IgD-negative memory B cell (primary cell): ENCODE data around the gene GOLGA1. TPM values are rescaled to one million over a fixed set of nuclear protein-coding genes. Genes with fewer than 3 reads are reported as not detected.
A peak's percentile ranks its signal among the peaks of the same experiment; 100 is the strongest.

Experiments
- H3K27ac Mint-ChIP-seq, 3 donors: one replicate each; pipeline ENCODE4 v1.8.0; 2020 to 2022; ENCODE audit warnings: mild to moderate bottlenecking in 3 of 3, mixed read lengths in 3 of 3, moderate library complexity in 1 of 3
- H3K27me3 Mint-ChIP-seq: one replicate; pipeline ENCODE4 v1.8.0; 2021; ENCODE audit warnings: mixed read lengths
- H3K36me3 Mint-ChIP-seq: one replicate; pipeline ENCODE4 v1.8.0; 2020; ENCODE audit warnings: mild to moderate bottlenecking, mixed read lengths
- H3K4me1 Mint-ChIP-seq, 3 donors: one replicate each; pipeline ENCODE4 v1.8.0; 2020 to 2022; ENCODE audit warnings: mixed read lengths in 3 of 3, mild to moderate bottlenecking in 1 of 3
- H3K4me3 Mint-ChIP-seq, 4 donors: one replicate each; pipeline ENCODE4 v1.8.0; 2020 to 2022; ENCODE audit warnings: mild to moderate bottlenecking in 4 of 4, mixed read lengths in 4 of 4, moderate library complexity in 3 of 4
- H3K9me3 Mint-ChIP-seq, 3 donors: one replicate each; pipeline ENCODE4 v1.8.0; 2020 to 2021; ENCODE audit warnings: mixed read lengths in 3 of 3, mild to moderate bottlenecking in 1 of 3
- polyA plus RNA-seq: library from polyadenylated mRNA; unstranded; fragments of 300-500 nt; fragmentation: Illumina TruSeq; gene quantifications from one replicate; pipeline ENCODE4 v1.2.3, GENCODE V29; 2021

GOLGA1 gene
- polyA plus RNA-seq, 1 donor from 2014 or later: 10.3 TPM

DNA sequence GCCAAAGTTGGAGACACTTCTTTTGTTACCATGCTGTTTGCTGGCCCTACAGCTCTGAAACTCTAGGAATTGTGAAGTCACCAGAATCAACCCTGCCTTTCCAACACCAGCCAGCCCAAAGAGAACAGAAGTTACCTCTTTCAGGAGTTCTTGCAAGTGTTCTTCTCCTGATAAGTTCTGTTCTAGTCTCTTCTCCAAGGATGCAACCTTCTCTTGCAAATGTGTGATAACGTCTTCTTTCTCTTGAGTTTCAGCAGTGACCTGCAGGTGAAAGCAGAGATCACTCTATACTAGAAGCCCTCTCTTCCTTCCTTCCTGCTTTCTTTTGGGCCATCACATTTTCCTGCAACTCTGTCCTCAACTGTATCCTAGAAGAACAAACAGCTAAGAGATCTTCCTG, 29.1 kb downstream of the GOLGA1 start:
- Mint-ChIP-seq H3K4me3 (no peak overlapping the region), H3K4me1 (peaks cover 0 to 5% (median 0%) of the 10 kb centered on the region in 3 donors), H3K27ac (peak overlapping the region in 1 of 3 donors; percentile 54), H3K36me3 (peaks cover 15% of the 10 kb centered on the region), H3K27me3 (no peaks in the 10 kb centered on the region), H3K9me3 (no peaks in the 10 kb centered on the region)

DNA sequence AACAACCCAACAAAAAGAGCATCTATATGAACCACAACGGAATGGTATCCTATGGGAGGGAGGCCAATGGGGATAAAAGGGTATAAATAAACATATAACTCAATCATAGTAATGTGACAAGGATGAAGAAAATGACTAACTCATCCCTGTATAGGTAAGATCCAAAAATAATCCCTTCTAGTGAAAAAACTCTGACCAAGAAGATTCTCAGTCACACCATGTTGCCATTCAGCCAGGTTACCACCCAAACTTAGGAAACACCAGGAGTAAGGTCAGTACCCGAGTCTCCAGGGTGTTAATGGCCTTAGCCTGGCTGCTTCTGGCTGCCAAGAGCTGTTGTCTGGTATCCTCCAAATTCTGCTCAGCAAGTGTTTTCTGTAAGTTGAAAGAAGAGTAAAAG, 32.8 kb downstream of the GOLGA1 start:
- Mint-ChIP-seq H3K27ac (no peak overlapping the region), H3K36me3 (peaks cover 13% of the 10 kb centered on the region), H3K4me3 (no peak overlapping the region), H3K27me3 (no peaks in the 10 kb centered on the region), H3K9me3 (no peaks in the 10 kb centered on the region), H3K4me1 (peaks cover 0 to 2% (median 0%) of the 10 kb centered on the region in 3 donors)

DNA sequence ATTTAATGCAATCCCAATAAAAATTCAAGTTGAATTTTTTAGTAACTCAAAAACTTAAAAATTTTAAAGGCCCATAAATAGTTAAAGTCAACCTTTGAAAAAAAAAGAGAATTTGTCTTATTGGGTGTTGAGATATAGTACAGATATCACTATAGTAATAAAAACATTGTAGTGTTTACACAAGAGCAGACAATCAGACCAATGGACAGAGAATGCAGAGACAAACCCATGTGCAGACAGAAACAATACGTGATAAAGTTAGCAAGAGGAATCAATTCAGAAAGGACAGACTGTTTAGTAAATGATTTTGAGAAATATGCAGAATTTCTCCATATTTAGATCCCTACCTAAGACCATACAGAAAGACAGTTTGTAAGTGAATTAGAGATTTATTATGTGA, 33.9 kb downstream of the GOLGA1 start:
- H3K27ac Mint-ChIP-seq: no peak overlapping the region
- H3K4me1 Mint-ChIP-seq: peaks cover 0 to 1% (median 0%) of the 10 kb centered on the region in 3 donors
- H3K4me3 Mint-ChIP-seq: no peak overlapping the region
- no peaks in the 10 kb centered on the region for H3K27me3 Mint-ChIP-seq
- peaks cover 9% of the 10 kb centered on the region for H3K36me3 Mint-ChIP-seq
- H3K9me3 Mint-ChIP-seq: no peaks in the 10 kb centered on the region

DNA sequence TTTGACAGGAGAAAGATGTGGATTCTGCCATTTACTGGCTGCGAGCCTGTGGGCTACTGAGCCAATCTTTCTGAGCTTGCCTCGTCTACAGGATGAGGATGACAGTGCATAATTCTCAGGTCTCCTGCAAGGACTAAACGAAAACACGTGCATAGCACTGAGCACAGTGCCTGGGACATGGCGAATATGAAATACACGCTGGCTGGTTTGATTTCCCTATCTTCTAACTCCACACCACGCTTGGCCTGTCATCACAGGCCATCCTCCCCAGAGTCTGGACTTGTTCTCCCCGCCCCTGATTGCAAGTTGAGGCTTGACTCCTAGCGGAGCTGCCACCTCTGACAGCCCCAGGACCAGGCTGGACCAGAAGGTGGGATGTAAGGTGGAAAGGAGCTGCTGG, 41.0 kb downstream of the GOLGA1 start:
- no peak overlapping the region for H3K27ac Mint-ChIP-seq
- no peak overlapping the region for H3K4me3 Mint-ChIP-seq
- no peaks in the 10 kb centered on the region for H3K27me3 Mint-ChIP-seq
- peaks cover 7% of the 10 kb centered on the region for H3K36me3 Mint-ChIP-seq
- no peaks in the 10 kb centered on the region for H3K4me1 Mint-ChIP-seq
- H3K9me3 Mint-ChIP-seq: no peaks in the 10 kb centered on the region

DNA sequence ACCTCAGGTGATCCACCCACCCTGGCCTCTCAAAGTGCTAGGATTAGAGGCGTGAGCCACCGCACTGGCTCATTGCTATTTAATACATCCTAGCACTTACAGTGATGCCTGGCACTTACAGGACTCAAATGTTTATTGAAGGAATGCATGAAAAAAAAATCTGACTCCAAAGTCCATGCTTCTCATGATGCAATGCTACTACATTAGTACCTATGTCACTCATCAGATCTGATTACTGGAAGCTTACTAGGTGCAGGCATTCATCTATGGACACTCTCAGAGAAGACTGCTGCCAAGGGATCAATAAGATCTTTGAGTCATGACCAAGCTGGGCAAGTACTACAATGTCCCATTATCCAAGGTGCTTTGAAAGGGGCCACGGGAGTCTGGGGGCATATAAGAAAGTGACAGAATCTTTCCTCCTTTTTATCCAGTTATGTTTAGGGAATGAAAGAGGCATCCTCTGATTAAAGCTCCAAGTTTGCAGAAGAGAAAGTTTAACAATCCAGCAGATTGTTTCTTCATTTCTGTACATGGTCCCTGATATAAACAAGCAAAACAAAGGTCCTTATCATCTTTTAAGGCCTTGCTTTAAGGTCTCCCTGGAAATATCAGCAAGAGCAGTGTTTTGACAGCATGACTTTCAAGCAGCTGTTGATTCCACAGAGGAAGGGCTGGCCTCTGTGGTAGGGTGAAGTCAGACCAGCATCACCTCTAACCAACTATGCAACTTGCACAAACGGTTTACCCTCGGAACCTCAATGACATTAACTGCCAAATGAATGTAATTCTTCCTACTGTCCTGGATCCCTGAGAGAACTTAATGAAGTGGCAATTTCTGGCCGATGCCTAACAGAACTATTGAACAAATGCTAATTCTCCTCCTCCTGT, 43.1 kb downstream of the GOLGA1 start:
- H3K36me3 Mint-ChIP-seq: peaks cover 7% of the 10 kb centered on the region
- H3K4me3 Mint-ChIP-seq: no peak overlapping the region
- H3K9me3 Mint-ChIP-seq: no peaks in the 10 kb centered on the region

DNA sequence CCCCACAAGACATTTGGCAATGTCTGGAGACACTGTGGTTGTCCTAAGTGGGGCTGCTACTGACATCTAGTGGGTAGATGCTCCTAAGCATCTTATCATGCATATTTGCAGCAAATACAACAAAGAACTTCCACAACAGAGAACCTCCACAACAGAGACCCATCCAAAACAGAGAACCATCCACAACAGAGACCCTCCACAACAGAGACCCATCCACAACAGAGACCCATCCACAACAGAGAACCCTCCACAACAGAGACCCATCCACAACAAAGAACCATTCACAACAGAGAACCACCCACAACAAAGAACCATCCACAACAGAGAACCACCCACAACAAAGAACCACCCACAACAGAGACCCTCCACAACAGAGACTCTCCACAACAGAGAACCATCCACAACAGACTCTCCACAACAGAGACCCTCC, 46.1 kb downstream of the GOLGA1 start:
- no peaks in the 10 kb centered on the region for H3K27me3 Mint-ChIP-seq
- no peaks in the 10 kb centered on the region for H3K9me3 Mint-ChIP-seq
- peaks cover 0 to 4% (median 0%) of the 10 kb centered on the region in 3 donors for H3K4me1 Mint-ChIP-seq
- H3K4me3 Mint-ChIP-seq: no peak overlapping the region
- H3K27ac Mint-ChIP-seq: peak overlapping the region in 2 of 3 donors; percentile 45 to 53
- peaks cover 6% of the 10 kb centered on the region for H3K36me3 Mint-ChIP-seq

More for the DNA sequence above, 43.1 kb downstream of the GOLGA1 start:
- H3K4me1 Mint-ChIP-seq: peaks cover 0 to 4% (median 0%) of the 10 kb centered on the region in 3 donors
- H3K27me3 Mint-ChIP-seq: no peaks in the 10 kb centered on the region
- no peak overlapping the region for H3K27ac Mint-ChIP-seq

DNA sequence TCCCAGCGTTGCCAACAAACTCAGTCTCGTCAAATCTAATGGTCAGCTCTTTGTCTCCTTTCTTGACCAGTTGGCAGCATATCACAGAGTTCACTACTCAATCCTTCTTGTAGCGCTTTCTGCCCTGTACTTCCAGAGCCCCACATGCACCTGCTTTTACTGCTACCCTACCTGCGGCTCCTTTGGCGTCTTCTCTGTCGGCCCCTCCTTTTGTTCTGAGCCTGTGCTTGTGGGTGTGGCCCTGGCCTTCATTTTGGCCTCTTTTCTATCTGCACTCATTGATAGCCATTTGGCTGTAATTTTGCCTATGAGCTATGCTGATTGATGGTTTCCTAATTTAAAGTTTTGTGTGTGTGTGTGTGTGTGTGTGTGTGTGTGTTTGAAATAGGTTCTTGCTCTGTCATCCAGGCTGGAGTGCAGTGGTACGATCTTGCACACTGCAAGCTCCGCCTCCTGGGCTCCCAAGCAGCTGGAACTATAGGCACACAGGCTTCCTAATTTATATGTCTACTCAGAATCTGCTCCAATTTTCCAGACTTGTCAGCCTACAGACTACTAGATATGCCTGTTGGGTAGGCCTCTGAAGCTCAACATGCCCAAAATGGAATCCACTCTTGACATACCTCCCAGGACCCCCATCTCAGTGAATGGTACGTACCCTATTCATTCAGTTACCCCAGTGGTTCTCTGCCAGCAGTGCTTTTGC, 46.7 kb downstream of the GOLGA1 start:
- Mint-ChIP-seq H3K27ac (no peak overlapping the region), H3K4me3 (no peak overlapping the region), H3K36me3 (peaks cover 6% of the 10 kb centered on the region), H3K9me3 (no peaks in the 10 kb centered on the region), H3K4me1 (peaks cover 0 to 4% (median 0%) of the 10 kb centered on the region in 3 donors), H3K27me3 (no peaks in the 10 kb centered on the region)

DNA sequence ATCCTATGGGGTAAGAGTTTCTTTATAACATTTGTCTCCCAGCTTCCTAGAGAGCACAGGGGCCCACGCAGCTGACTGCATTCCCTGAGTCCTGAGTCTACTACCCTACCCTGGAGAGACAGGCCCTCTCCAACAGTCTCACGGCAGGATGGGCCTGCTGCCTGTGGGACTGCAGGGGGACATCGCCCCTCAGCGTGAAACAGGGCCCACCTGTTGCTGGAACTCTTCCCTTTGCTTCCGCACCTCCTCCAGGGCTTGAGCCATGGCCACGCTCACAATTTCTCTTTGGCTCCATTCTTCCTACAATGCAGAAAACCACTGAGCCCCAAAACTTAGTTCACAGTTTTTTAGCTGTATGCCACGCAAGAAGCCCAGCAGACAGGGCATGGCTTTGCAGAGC, 50.7 kb downstream of the GOLGA1 start:
- Mint-ChIP-seq H3K27ac (peak overlapping the region in 1 of 3 donors; percentile 52), H3K36me3 (peaks cover 5% of the 10 kb centered on the region), H3K4me1 (peaks cover 0 to 4% (median 2%) of the 10 kb centered on the region in 3 donors), H3K4me3 (no peak overlapping the region), H3K27me3 (no peaks in the 10 kb centered on the region), H3K9me3 (no peaks in the 10 kb centered on the region)

DNA sequence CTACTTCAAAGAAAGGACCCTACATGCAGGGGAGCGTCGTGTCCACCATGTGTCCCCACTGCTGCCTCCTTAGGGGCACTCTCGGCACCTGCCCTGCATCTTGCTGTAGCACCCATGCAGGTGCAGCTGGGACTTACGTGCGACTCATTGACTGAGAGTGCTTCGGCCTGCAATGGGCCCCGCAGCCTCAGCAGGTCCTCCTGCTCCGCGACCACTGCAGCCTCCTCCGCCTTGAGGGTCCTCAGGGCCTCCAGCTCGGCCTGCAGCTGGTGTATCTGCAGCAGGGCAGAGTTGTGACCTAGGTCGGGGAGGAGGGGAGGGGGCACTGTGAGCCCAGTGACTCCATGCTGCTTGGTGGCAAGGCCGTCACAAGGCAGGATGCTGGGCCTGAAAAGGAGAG, 51.9 kb downstream of the GOLGA1 start:
- Mint-ChIP-seq H3K27ac (peak overlapping the region in 1 of 3 donors; percentile 53), H3K4me1 (peaks cover 0 to 2% (median 0%) of the 10 kb centered on the region in 3 donors)

DNA sequence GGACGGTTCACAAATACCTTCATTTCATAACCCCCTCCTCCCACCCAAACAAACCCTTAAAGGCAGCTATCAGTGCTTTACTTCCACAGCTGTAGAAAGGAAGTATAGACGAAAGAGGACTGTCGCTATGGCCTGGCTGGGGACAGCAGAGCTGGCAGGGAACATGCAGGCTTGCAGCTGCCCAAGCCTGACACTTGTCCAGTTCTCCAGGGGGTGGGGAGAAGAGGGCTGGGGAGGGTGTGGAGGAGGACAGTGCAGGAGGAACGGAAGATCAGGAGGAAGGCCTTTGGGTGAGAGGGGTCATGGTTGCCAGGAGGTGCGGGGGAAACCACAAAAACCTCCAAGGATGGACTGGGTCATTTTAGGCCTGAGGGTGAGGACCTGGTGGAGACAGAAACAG, 53.1 kb downstream of the GOLGA1 start:
- no peak overlapping the region for H3K4me3 Mint-ChIP-seq
- no peaks in the 10 kb centered on the region for H3K9me3 Mint-ChIP-seq
- H3K4me1 Mint-ChIP-seq: peaks cover 0 to 2% (median under 1%) of the 10 kb centered on the region in 3 donors
- H3K27me3 Mint-ChIP-seq: no peaks in the 10 kb centered on the region
- peaks cover 7% of the 10 kb centered on the region for H3K36me3 Mint-ChIP-seq
- no peak overlapping the region for H3K27ac Mint-ChIP-seq

More for the DNA sequence above, 51.9 kb downstream of the GOLGA1 start:
- Mint-ChIP-seq H3K9me3 (no peaks in the 10 kb centered on the region), H3K4me3 (no peak overlapping the region), H3K36me3 (peaks cover 6% of the 10 kb centered on the region), H3K27me3 (no peaks in the 10 kb centered on the region)

DNA sequence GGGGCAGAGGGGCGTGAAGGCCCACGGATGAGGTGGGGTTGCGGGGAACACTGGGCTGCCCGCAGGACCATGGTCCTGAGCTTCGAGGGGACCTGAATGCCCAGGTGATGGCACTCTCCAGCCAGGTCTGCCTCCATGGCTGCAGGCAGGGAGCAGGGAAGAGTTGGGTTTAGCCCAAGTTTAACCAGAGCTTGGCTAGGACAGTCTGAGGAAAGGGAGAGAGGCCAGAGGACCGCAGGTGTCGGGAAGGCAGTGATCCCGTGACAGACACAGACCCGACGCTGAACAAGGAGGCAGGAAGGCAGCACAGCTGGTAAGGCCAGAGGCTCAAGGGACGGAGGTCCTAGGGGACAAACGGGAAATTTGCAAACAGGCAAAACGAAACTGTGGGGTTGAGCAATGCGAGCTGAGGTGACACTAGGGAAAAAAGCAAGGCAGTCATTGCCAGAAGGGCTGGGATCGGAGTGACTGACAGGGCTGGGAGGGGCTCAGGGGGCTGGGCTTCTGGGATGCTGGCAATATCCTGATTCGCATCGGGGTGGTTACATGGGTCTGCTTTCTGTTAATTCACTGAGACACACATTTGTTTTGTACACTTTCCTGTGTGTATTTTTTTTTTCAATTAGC, 53.9 kb downstream of the GOLGA1 start:
- Mint-ChIP-seq H3K4me3 (no peak overlapping the region), H3K36me3 (peaks cover 5% of the 10 kb centered on the region), H3K4me1 (peaks cover 0 to 3% (median 2%) of the 10 kb centered on the region in 3 donors), H3K27ac (no peak overlapping the region), H3K9me3 (no peaks in the 10 kb centered on the region), H3K27me3 (no peaks in the 10 kb centered on the region)

DNA sequence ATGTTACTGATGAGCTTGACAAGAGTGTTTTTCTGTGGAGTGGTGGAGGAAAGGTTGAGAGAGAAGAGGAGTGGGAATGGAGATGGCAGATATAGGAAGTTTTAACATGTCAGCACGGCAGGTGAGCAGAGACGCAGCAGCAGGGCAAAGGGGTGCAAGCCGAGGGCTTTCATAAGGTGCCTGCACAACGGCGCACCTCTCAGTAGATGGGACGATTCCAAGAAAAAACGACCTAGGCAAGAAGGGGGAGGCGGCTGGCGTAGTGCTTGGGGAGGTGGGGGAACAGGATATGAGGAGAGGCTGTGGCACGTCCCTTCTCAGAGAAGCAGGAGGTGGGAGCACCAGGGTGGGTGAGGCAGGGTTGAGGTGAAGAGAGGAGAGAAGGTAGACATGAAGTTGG, 54.4 kb downstream of the GOLGA1 start:
- H3K9me3 Mint-ChIP-seq: no peaks in the 10 kb centered on the region
- H3K4me1 Mint-ChIP-seq: peaks cover 0 to 5% (median 2%) of the 10 kb centered on the region in 3 donors
- H3K27me3 Mint-ChIP-seq: no peaks in the 10 kb centered on the region
- H3K36me3 Mint-ChIP-seq: peaks cover 5% of the 10 kb centered on the region
- no peak overlapping the region for H3K27ac Mint-ChIP-seq
- no peak overlapping the region for H3K4me3 Mint-ChIP-seq

DNA sequence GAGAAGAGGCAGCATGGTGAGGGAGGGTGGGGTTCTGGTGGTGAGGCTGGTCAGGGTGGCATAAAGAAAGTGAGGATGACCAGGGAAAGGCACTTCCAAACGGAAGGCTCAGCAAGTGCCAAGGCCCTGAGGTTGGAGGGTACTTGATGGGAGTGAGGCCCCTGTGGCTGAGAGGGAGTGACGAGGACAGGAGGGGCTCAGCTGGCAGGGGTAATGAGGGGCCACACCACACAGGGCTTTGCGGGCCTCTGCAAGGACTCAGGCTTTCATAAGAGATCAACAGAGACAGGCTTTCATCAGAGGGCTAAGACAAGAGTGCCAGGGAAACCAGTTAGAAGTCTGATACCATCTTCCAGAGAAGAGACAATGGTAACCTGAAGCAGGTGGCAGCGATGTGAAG, 55.3 kb downstream of the GOLGA1 start:
- H3K27me3 Mint-ChIP-seq: no peaks in the 10 kb centered on the region
- no peaks in the 10 kb centered on the region for H3K9me3 Mint-ChIP-seq
- H3K4me1 Mint-ChIP-seq: peaks cover 0 to 8% (median 5%) of the 10 kb centered on the region in 3 donors
- peak overlapping the region in 1 of 4 donors; percentile 4 for H3K4me3 Mint-ChIP-seq
- H3K36me3 Mint-ChIP-seq: peaks cover 5% of the 10 kb centered on the region
- peak overlapping the region in 1 of 3 donors; percentile 64 for H3K27ac Mint-ChIP-seq

DNA sequence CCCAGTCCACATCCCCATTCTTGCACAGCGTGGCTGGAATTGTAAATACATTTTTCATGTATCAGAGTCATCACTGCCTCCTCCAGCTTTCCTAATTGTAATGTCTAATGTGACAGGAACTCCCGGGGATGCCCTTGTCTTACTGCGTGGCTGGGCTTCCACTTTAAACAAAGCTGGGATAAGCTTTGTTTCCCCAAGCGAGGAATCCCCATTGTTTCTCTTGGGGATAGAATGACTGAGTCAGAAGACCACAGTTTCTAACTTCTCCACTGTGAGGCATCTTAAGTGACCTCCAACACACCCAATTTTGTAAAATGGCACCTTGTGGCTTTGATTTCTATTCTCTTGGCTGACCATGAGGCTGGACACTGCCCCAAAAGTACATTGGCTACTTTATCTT, 56.5 kb downstream of the GOLGA1 start:
- no peak overlapping the region for H3K27ac Mint-ChIP-seq
- H3K4me3 Mint-ChIP-seq: no peak overlapping the region
- peaks cover 0 to 14% (median 8%) of the 10 kb centered on the region in 3 donors for H3K4me1 Mint-ChIP-seq
- H3K9me3 Mint-ChIP-seq: no peaks in the 10 kb centered on the region
- H3K27me3 Mint-ChIP-seq: no peaks in the 10 kb centered on the region
- peaks cover 5% of the 10 kb centered on the region for H3K36me3 Mint-ChIP-seq

DNA sequence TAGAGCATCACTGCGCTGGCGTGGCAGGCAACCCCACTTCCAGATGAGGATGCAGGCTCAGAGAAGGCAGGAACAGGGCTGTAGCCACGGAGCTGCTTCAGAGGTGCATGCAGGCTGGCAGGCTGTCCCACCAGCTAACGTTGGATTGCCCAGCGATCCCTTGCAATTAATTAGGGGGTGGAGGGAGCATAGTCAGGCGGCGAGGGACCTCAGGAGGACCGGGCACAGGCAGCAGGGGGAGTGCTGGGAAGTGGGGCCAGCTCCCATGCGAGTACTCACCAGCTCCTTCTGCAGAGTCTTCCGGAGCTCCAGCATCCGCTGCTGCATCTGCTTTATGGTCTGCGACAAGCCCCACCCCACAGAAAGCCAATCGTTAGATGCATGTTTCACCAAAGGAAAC, 58.7 kb downstream of the GOLGA1 start:
- Mint-ChIP-seq H3K36me3 (peaks cover 5% of the 10 kb centered on the region), H3K9me3 (no peaks in the 10 kb centered on the region), H3K27me3 (no peaks in the 10 kb centered on the region), H3K4me1 (peaks cover 0 to 15% (median 9%) of the 10 kb centered on the region in 3 donors), H3K4me3 (no peak overlapping the region), H3K27ac (no peak overlapping the region)
